Chondrocyte (in vitro differentiated cells): Measurements from ENCODE around the gene DMC1. TPM values are rescaled to one million over a fixed set of nuclear protein-coding genes. Genes with fewer than 3 reads are reported as not detected.
A peak's percentile ranks its signal among the peaks of the same experiment; 100 is the strongest.
"Not testable (repeated sequence)": the region's sequence is repeated elsewhere in the genome, so short reads cannot be mapped to it uniquely, and the experiment has no call there.

Experiments used
- DNase-seq: peaks from one replicate; pipeline ENCODE4 v3.0.0; 2021; ENCODE audit warnings: mixed read lengths, low spot score
- H3K27ac Mint-ChIP-seq: one replicate; pipeline ENCODE4 v1.8.0; 2021; ENCODE audit warnings: mild to moderate bottlenecking, moderate library complexity, mixed read lengths; ENCODE audit not compliant: unreplicated experiment
- H3K27me3 Mint-ChIP-seq: 2 replicates; pipeline ENCODE4 v1.8.0; 2021; ENCODE audit warnings: low read depth, mixed read lengths
- H3K36me3 Mint-ChIP-seq: 2 replicates; pipeline ENCODE4 v1.8.0; 2021; ENCODE audit warnings: low read depth, mixed read lengths
- H3K4me1 Mint-ChIP-seq: 2 replicates; pipeline ENCODE4 v1.8.0; 2021; ENCODE audit warnings: low read depth, mild to moderate bottlenecking, mixed read lengths
- H3K4me3 Mint-ChIP-seq: one replicate; pipeline ENCODE4 v1.8.0; 2021; ENCODE audit warnings: mild to moderate bottlenecking, moderate library complexity, mixed read lengths; ENCODE audit not compliant: unreplicated experiment
- H3K9me3 Mint-ChIP-seq: 2 replicates; pipeline ENCODE4 v1.8.0; 2021; ENCODE audit warnings: low read depth, mixed read lengths
- CTCF ChIP-seq: fragments of 200-600 bp; sonication (generic); IDR thresholded peaks from 2 replicates; pipeline ENCODE4 v1.5.0; 2021; ENCODE audit warnings: antibody characterized with exemption, mild to moderate bottlenecking, moderate library complexity
- total RNA-seq: library from RNA; stranded (reverse); gene quantifications from 3 replicates; pipeline ENCODE4 v1.2.1, GENCODE V29; 2021

Gene DMC1
- total RNA-seq, 1 donor from 2014 or later = 0.82 TPM

GRCh38 chr22:38474003-38474607 lies 95.9 kb downstream of the DMC1 start:
- TF ChIP-seq CTCF = no peak
- peaks cover 33% of the 10 kb centered on the region for H3K4me1 Mint-ChIP-seq
- no peak for DNase-seq

GRCh38 chr22:38471237-38471636 lies 98.7 kb downstream of the DMC1 start:
- H3K36me3 Mint-ChIP-seq = peaks cover 7% of the 10 kb centered on the region

More at GRCh38 chr22:38474003-38474607, 95.9 kb downstream of the DMC1 start:
- H3K4me3 Mint-ChIP-seq = no peak overlapping the region
- H3K36me3 Mint-ChIP-seq = peaks cover 14% of the 10 kb centered on the region
- H3K27me3 Mint-ChIP-seq = no peaks in the 10 kb centered on the region
- H3K9me3 Mint-ChIP-seq = no peaks in the 10 kb centered on the region
- H3K27ac Mint-ChIP-seq = peak overlapping the region; percentile 77

GRCh38 chr22:38470179-38470578 lies 99.8 kb downstream of the DMC1 start:
- not testable (repeated sequence) for H3K36me3 Mint-ChIP-seq, H3K9me3 Mint-ChIP-seq, H3K27ac Mint-ChIP-seq, H3K27me3 Mint-ChIP-seq, DNase-seq
- peaks cover 45% of the 10 kb centered on the region for H3K4me1 Mint-ChIP-seq
- H3K4me3 Mint-ChIP-seq = peak overlapping the region; percentile 25

More at GRCh38 chr22:38471237-38471636, 98.7 kb downstream of the DMC1 start:
- H3K4me1 Mint-ChIP-seq = peaks cover 43% of the 10 kb centered on the region
- no peak overlapping the region for H3K4me3 Mint-ChIP-seq
- peak overlapping the region; percentile 49 for H3K27ac Mint-ChIP-seq
- no peak for DNase-seq
- H3K9me3 Mint-ChIP-seq = no peaks in the 10 kb centered on the region
- TF ChIP-seq CTCF = no peak
- H3K27me3 Mint-ChIP-seq = no peaks in the 10 kb centered on the region

- Mint-ChIP-seq H3K9me3 (no peaks in the 10 kb centered on the region), H3K27ac (peak overlapping the region; percentile 71)
- no peak for TF ChIP-seq CTCF
Measured at GRCh38 chr22:38469306-38469781, 100.6 kb downstream of the DMC1 start.

More at GRCh38 chr22:38469306-38469781, 100.6 kb downstream of the DMC1 start:
- no peaks in the 10 kb centered on the region for H3K27me3 Mint-ChIP-seq
- peak overlapping the region; percentile 81 for H3K4me3 Mint-ChIP-seq
- peaks cover 44% of the 10 kb centered on the region for H3K4me1 Mint-ChIP-seq
- no peak for DNase-seq
- H3K36me3 Mint-ChIP-seq = peaks cover 6% of the 10 kb centered on the region

Other genes with a start within 250 kb of the DMC1 start
- gene KCNJ4, start 115.0 kb downstream of the DMC1 start, total RNA-seq = 0.27 to 0.33 TPM (median 0.27 TPM) in 3 replicates
- gene KDELR3, start 102.1 kb downstream of the DMC1 start, total RNA-seq = 127 to 137 TPM (median 134 TPM) in 3 replicates
- 306 to 362 TPM (median 321 TPM) in 3 replicates for gene DDX17, start 63.9 kb downstream of the DMC1 start, total RNA-seq
- gene FAM227A, start 86.2 kb upstream of the DMC1 start, total RNA-seq = 1.5 to 5.4 TPM (median 1.8 TPM) in 3 replicates
- 29.9 to 44.5 TPM (median 33.5 TPM) in 3 replicates for gene CBY1, start 86.5 kb upstream of the DMC1 start, total RNA-seq
- 44.8 to 54.1 TPM (median 47.7 TPM) in 3 replicates for gene TOMM22, start 111.8 kb upstream of the DMC1 start, total RNA-seq
- gene JOSD1, start 130.8 kb upstream of the DMC1 start, total RNA-seq = 80.3 to 87.0 TPM (median 85.7 TPM) in 3 replicates
- gene GTPBP1, start 135.8 kb upstream of the DMC1 start, total RNA-seq = 37.7 to 58.6 TPM (median 43.3 TPM) in 3 replicates
- 89.6 to 124 TPM (median 124 TPM) in 3 replicates for gene SUN2, start 185.8 kb upstream of the DMC1 start, total RNA-seq
- 10.8 to 14.3 TPM (median 11.8 TPM) in 3 replicates for gene DNAL4, start 224.0 kb upstream of the DMC1 start, total RNA-seq